ENCODE data around the gene PDE6B. TPM values are rescaled to one million over a fixed set of nuclear protein-coding genes. Genes with fewer than 3 reads are reported as not detected.
"Not testable (repeated sequence)": the region's sequence is repeated elsewhere in the genome, so short reads cannot be mapped to it uniquely, and the experiment has no call there.

PDE6B gene
- polyA plus RNA-seq, 4 donors: 31.3 to 50.6 (median 38.7) TPM

DNA sequence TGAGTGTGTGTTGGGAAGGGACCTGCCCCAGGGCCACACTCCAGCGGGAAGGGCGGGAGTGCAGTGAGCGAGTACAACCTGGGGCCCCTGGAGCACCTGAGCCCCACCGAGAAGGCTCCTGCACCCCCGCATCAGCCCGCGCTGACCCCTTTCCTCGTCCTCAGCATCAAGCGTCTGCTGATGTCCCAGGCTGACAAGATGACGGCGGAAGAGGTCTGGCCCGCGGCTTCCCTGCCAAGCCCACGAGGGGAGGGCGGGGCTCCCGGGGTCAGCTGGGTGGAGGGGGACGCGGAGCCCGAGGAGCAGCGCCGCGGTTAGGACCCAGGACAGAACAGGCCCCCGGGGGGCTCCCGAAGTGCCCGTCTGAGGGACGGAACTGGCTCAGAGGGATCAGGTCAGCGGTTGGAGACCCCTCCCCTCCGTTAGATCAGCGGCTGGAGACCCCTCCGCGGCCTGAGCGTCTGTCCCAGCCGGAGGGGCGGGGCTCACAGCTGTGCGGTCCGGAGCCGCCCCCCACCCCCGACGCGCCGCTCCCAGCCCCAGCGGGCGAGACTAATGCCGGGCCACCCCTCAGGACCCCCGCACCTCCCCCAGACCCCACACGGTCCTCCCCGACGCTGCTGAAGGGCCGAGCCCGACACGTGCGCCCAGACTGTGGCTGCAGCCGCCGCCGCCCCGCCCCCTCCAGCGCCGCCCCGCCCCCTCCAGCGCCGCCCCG is 55.7 kb downstream of the PDE6B start:
- no peak for DNase-seq (ENCODE audit: low read depth in 4 of 4, low spot score in 3 of 4)

DNA sequence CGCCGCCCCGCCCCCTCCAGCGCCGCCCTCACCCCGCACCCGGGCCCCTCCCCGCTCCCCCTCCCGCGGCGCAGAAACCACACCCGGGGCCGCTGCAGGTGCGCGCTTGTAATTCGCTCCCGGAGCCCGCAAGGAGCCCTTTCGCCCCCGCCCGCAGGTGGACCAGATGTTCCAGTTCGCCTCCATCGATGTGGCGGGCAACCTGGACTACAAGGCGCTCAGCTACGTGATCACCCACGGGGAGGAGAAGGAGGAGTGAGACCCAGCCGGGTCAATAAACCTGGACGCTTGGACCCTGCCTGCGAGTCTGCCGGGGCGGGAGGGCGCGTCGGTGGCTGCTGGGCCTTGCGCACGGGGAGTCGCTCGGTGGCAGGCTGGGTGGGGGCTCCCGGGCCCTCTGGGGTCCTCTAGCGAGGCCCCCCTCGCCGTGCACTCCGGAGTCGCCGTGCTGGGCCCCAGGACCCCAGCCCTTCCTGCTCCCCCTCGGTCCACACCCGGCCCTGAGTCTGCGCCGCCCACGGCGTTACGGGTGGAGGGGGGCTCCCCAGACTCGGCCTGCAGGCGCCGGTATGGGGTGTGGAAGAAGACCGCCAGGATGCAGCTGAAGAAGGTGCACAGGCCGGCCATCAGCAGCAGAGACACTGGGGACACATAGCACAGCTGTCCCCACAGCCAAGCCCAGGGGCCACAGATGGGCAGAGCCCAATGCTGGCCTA is 56.5 kb downstream of the PDE6B start:
- DNase-seq (ENCODE audit: low read depth in 4 of 4, low spot score in 3 of 4): no peak

DNA sequence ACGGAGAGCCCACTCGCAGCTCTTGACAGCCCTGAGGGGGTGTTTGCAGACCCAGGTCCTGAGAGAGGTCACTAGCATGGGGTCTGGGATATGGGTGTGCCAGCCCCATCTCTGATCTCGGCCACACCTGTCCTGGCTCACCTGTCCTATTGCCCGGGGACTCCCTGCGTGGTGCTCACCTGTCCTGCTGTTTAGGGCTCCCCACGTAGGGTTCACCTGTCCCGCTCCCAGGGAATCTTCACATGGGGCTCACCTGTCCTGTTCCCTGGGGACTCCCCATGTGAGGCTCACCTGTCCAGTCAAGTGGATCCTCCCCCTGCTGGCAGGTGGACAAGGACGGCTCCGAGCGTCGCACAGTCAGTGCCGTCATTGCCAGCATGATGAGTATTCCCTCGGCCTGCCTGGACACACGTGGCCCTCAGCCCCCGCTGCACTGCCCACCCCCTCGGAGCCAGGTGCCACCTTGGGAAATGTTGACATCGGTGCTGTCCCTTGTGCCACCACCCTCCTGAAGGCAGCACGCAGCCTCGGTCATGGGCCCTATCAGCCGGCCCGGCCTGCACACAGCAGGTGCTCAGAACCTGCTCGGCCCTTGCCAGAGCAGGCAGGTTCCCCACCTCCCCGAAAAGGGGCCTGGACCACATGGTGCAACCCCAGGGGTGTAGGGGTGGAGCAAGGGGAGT is 57.3 kb downstream of the PDE6B start:
- no peak for DNase-seq (ENCODE audit: low read depth in 4 of 4, low spot score in 3 of 4)

DNA sequence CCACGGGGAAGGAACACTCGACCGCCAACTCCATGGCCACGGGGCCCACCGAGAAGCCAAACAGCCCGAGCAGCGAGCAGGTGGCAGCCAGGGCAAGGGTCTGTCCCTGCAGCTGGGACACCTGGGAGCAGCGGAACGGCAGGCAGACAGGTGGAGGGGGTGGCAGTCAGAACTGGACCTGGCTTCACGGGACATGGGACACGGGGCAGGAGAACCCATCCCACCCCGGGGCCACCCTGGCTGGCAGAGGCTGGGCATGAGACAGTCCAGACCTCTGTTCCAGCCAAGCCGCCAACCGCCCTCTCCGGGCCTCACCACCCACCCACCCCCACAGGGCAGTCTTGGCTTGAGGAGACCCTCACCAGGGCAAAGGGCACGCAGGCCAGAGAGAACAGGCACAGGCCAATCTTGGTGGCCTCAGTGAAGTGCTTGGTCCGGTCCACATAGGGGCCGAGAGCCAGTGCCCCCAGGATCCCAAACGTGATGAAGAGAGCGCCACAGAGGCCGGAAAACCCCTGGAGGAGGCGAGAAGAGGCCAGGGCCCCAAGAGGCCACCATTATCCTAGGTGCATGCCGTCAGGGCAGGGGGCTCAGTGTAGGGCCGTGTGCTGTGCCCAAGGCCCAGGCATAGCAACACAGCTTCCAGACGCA is 58.0 kb downstream of the PDE6B start:
- no peak for DNase-seq (ENCODE audit: low read depth in 4 of 4, low spot score in 3 of 4)

DNA sequence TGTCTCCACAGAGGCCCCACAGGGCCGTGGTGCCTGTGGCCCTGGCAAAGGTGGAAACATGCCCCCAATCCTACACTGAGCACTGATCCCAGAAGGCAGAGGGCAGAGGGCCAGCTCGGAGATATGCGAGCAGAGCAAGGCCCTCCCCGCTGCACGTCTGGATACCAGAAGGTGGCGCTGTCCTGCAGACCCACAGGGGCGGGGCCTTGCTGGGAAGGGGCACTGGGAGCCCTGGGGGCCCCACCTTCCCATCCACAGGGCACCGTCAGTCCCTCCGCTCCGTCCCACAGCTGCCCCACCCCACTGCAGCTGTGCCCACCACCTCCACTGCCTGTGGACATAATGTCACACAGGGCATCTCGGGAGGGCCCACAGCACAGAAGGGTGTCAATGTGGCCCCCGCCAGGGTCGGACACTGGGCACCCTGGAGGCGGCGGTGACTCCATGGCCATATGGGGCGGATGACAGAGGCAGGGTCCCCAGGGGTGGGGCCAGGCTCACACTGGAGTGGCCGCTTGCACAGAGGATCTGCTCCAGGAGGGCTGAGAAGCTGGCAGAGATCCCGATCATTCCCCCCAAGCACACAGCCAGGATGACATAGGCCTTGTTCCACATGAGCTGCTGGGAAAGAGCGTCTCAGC is 58.7 kb downstream of the PDE6B start:
- DNase-seq (ENCODE audit: low read depth in 4 of 4, low spot score in 3 of 4): no peak

DNA sequence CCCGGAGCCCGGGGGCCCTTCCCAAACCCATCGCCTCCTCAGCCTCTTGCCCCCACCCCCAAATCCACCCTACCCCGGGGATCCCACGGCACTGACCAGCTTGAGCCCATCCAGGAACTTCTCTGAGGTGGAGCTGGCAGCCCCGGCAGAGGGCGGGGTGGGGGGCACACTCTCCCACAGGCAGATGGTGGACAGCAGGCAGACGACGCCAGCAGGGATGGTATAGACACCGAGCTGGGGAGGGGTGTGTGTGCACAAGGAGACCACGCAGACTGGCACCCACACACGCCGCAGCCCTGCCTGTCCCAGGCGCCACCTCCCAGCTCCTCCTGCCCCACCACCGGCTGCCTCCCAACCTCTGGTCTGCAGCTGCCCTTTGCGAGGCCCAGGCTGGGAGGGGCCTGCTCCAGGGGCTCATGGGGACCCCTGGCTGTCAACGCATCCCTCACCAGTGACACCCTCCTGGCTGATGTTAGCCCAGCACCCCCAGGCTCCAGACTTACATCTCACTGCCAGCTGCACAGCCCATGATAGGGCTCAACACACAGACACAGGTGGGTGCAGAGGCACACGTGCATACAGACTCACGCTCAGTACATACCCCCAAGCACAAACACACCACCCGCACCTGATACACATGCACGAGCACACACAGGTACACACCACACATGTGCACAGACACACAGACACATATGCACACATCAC is 59.4 kb downstream of the PDE6B start:
- no peak for DNase-seq (ENCODE audit: low read depth in 4 of 4, low spot score in 3 of 4)

DNA sequence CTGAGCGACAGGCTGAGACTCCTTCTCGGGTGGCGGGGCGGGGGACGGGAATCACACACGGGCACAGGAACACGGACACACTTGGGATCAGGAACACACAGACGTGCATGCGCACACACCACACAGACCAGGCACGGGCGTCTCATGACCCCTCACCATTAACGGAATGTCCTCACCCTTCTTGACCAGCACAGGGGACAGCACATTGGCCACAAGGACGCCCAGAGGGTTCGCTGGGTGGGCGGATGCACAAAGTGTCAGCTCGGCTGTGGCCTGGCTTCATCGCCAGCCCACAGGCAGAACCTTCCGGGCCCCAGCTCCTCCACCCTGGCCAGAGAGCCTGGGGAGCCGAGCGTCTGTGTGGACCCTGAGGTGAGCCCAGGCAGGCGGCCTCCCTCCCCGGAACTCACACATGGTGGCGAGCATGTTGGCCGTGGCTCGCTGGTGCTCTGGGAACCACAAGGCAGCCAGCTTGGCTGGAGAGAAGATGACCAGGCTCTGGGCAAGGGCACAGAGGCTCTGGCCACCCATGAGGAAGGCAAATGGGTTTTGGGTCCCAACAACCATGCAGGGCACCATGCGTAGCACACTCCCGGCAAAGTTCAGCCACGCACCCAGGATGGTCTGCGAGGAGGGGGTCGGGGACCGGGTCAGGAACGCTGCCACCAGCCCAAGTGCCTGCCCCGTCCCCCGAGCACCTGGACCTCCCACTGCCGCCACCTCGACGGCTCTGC is 60.5 kb downstream of the PDE6B start:
- no peak for DNase-seq (ENCODE audit: low read depth in 4 of 4, low spot score in 3 of 4)

DNA sequence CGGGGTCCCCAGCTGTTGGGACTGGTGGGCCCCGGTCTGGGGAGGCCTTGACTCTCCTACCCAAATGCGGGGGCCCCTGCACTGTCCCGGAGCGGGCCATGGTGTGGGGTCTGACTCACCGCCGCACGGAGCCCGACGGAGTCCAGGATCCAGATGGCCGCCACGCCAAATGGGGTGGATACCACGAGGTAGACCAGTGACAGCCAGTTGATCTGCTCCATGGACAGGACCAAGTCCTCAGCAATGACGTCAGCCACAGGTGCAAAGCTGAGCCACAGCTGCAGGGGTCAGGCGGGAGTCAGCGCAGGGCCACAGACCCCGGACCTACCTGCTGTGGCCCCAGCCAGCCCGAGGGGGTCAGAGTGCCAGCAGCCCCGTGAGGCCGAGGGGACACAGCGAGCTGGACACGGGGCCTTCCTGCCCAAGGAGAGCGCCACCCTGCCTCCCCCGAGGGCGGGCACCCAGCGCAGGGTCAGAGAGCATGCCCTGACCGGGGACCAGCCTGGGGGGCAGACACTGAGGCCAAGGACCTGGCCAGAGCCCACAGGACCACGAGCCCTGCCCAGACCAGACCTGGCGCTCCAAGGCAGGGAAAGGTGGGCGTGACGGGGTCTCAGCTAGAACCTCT is 61.2 kb downstream of the PDE6B start:
- no peak for DNase-seq (ENCODE audit: low read depth in 4 of 4, low spot score in 3 of 4)

DNA sequence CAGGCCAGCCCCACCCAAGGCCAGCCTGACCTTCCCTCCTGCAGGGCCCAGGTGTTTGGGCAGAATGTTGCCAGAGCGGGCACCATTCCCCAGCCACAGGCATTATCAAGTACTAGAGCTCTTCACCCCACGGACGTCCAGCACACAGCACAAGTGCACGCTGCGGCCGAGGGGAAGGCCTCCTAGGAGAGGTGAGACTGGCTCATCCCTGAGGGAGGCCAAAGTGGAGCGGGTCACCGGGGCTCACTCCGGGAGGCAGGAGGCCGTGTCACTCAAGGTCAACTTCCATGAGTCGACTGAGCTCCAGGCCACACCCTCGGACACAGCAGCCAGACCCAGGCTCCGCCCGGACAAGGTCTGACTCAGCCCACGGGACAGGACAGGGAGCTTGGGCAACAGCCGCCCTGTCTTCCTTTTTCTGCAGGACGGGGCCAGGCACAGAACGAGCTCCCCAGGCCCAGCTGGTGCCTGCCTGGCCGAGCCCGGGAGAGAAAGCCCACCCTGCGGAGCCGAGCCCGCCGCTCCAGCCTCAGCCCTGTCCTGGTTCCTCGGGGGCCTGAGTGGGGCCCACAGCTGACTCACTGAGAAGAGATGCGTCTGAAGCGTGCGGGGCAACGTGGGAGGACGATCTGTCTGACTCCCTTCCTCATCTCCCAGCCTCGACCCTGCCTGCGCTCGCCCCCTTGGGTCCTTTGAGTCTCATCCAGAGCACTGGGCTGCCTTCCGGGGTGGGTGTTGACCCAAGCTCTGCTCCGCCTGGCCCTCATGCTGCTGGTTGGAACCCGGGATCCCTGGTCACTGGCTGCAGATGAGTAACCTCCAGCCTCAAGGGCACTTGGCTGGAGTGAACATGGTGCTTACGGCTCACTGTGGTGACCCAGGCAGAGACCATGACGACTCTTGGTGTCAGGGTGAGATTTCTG is 61.9 kb downstream of the PDE6B start:
- no peak for DNase-seq (ENCODE audit: low read depth in 4 of 4, low spot score in 3 of 4)

DNA sequence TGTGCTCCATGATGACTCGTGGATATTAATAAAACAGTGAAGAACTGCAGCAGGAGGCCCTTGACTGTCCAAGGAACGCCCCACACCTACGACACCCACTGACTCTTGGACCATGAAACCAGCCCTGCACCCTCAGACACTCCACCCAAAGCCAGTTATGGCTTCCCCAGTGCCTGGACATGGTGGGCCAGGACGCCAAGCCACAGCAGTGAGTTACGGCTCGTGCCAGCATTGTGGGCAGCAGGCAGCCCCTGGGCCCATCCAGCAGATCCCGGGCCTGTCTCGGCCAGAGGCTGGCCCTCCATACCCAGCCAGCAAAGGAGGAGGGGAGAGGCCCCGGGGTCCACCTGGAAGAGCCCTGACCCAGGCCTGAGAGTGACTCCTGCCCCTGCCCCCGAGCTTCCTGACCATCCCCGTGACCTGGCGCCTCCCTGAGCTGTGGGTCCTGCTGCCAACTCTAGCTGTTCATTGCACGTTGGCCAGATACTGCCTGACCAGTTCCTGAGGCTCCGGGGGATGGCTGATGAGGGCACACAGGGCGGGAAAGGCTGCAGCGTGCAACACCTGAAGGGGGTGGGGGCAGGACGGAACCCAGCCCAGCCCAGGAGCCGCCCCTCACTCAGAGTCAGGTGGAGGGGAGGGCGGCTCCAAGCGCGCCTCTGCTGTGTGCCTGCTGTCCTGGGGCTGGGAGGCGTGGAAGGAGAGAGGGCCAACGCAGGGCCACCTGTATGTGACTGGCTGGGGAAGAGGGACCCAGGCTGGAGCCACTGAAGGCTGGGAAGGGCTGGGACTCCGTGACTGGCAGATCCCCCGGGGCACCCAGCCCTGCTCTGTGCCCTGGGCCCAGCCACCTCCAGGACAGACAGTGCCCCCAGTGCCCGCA is 62.8 kb downstream of the PDE6B start:
- DNase-seq (ENCODE audit: low read depth in 4 of 4, low spot score in 3 of 4): no peak

DNA sequence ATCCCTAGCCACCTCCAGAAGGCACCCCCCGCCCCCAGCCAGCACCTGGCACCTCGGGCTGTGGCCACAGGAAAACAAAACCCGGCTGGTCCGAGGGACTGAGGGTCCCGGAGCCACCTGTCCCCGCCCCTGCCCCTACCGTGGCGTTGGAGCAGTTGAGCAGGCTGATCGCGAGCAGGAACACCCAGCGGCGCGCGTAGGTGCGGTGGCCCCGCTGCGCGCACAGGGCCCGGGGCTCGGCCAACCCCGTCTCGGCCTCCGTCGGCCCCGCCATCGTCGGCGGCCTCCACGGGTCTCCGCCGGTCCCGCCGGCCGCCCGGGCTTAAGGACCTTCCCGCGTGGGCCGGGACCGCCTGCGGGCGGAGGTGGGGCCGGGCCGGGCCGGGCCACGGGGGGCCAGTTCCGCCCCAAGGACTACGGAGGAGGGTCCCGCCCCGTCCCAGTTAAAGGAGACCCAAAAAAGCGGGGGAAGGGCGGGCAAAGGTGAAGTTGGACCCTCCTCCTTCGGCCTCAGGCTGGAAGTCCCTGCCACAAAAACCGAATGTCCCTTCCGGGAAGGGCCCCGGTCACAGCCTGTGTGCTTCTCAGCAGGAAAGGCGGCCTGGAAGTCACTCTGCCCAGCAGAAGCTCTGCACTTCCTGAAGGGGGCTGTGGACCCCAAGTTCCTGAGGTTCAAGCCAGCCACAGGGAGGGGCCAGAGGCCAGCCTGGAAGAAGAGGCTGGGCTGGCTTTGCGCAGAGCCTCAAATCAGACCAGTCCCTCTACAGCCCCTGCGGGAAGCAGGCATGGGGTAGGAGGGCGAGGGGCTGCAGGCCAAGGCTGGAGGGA is 63.7 kb downstream of the PDE6B start, which contains the start of gene SLC49A3:
SLC49A3 (minus strand) TSS at position 298 of the 828 bp plus-strand sequence; CDS start at position 274, 24 bp downstream.
- DNase-seq (ENCODE audit: low read depth in 4 of 4, low spot score in 3 of 4): no peak

DNA sequence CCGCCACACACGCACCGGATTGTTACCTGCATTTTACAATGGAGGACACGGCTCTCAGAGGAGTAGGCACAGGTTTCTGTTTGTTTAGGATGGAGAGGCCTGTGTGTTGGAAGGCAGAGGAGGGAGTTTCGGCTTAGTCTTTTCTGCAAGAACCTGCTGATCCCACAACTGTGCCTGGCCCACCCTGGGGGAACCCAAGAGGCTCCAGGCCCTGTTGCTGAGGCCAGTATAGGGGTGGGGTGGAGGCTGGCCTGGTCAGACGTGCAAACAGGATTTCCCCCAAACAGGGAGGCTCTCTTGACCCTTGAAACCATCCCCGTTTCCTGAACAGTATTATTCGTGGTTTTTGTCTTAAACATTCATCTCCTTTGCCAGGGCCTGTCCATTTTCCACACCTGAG is 64.3 kb downstream of the PDE6B start:
- no peak for DNase-seq (ENCODE audit: low read depth in 4 of 4, low spot score in 3 of 4)

DNA sequence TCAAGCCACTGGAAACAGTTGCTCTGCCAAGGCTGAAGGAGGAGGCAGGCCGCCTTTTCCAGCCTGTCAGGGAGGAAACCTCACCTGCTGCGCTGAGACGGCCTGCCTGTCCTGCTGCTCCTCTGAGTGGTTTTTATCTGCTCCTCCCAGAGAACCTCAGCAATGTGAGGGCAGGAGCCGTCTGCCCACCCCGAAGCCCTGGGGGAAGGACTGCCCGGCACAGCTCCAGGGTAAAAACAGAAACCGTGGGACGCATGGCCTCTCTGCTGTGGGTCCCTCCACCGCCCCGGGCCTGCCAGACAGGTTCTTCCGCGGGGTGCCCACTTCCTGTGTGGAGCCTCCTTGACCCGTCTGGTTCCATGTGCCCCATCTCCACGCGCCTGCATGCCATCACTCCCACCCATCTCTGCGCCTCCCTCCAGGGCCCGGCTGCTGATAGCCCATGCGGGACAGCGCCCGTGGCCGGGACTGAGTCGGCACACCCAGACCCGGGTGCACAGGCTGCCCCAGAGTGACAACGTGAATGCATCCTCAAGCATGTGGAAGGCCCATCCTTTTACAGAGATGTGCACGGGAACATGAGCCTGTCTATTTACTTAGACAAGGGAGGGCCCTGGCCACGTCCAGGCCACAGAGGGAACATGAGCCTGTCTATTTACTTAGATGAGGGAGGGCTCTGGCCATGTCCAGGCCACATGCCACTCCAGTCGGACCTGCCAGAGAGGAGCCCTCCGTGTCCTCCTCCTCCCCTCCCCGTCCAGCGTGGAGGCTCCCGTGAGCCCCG is 67.6 kb downstream of the PDE6B start:
- DNase-seq (ENCODE audit: low read depth in 4 of 4, low spot score in 3 of 4): no peak

DNA sequence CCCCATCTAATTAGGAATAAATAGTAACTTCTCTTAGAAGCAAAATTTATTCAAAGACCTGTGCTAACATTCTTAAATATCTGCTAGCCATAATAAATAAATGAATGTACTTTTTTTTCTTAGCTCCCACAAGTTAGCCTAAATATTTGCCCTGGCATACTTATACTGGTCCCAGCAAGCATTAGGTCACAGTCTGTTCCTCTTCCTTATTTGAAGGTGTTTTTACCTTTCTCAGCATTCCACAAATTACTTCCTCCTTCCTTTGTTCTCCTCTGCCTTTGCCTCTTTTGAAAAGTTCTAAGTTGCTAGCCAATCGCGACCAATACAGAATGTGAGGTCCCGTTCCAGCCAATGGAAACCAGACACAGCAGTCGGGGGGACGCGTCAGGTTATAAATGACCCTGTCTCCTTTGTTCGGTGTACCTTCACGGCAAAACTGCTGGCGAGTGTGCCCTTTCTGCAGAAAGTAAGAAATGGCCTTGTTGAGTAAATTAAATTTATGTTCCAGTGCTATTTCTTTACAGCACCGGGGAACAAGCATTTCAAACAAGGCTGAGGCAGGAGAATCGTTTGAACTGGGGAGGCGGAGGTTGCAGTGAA is 69.1 kb downstream of the PDE6B start:
- DNase-seq (ENCODE audit: low read depth in 4 of 4, low spot score in 3 of 4): not testable (repeated sequence)
